HEK293T (cell line): ENCODE results near the gene EDN3.
"Not testable (repeated sequence)": the region's sequence is repeated elsewhere in the genome, so short reads cannot be mapped to it uniquely, and the experiment has no call there.

Source experiments
- CTCF ChIA-PET: fragments of 350-600 bp; formaldehyde crosslinking; extraction: SDS; loops from one replicate; lab custom pipeline; 2021; ENCODE audit warnings: antibody characterized with exemption, inconsistent platforms; lab: Yijun Ruan, JAX
- POLR2A ChIA-PET: fragments of 350-600 bp; formaldehyde crosslinking; extraction: SDS; loops from one replicate; lab custom pipeline; 2020; ENCODE audit warnings: antibody characterized with exemption, inconsistent platforms; lab: Yijun Ruan, JAX
- DNase-seq: peaks from one replicate; pipeline ENCODE4 v3.0.0; 2012; ENCODE audit warnings: mixed read lengths; ENCODE audit errors: extremely low spot score
- ARNT ChIP-seq: fragments of 450-650 bp; IDR thresholded peaks from 2 replicates; pipeline ENCODE4 v1.6.1; 2017; ENCODE audit warnings: mild to moderate bottlenecking
- BHLHE40 ChIP-seq: fragments of 450-650 bp; IDR thresholded peaks from 2 replicates; pipeline ENCODE4 v1.6.1; 2016; ENCODE audit warnings: mild to moderate bottlenecking, moderate library complexity, borderline replicate concordance
- CTBP1 ChIP-seq: fragments of 450-650 bp; IDR thresholded peaks from 2 replicates; pipeline ENCODE4 v1.6.1; 2016; ENCODE audit warnings: borderline replicate concordance
- ELF4 ChIP-seq: fragments of 450-650 bp; IDR thresholded peaks from 2 replicates; pipeline ENCODE4 v1.6.1; 2017; ENCODE audit warnings: antibody characterized with exemption
- FOXA1 ChIP-seq: fragments of 450-650 bp; IDR thresholded peaks from 2 replicates; pipeline ENCODE4 v1.6.1; 2016; ENCODE audit warnings: mild to moderate bottlenecking
- FOXK2 ChIP-seq: fragments of 450-650 bp; IDR thresholded peaks from 2 replicates; pipeline ENCODE4 v1.6.1; 2016; ENCODE audit warnings: mild to moderate bottlenecking
- FOXM1 ChIP-seq: fragments of 450-650 bp; IDR thresholded peaks from 2 replicates; pipeline ENCODE4 v1.6.1; 2017; ENCODE audit warnings: mild to moderate bottlenecking, borderline replicate concordance
- HDGF ChIP-seq: fragments of 450-650 bp; IDR thresholded peaks from 2 replicates; pipeline ENCODE4 v1.6.1; 2017; ENCODE audit warnings: antibody characterized with exemption, borderline replicate concordance
- L3MBTL2 ChIP-seq: fragments of 450-650 bp; conservative IDR thresholded peaks from 2 replicates; pipeline ENCODE4 v1.6.1; 2016; ENCODE audit warnings: mild to moderate bottlenecking
- LEF1 ChIP-seq: fragments of 450-650 bp; IDR thresholded peaks from 2 replicates; pipeline ENCODE4 v1.6.1; 2017; ENCODE audit warnings: mild to moderate bottlenecking, borderline replicate concordance
- NFRKB ChIP-seq: fragments of 450-650 bp; IDR thresholded peaks from 2 replicates; pipeline ENCODE4 v1.6.1; 2016; ENCODE audit warnings: mild to moderate bottlenecking, moderate library complexity
- PKNOX1 ChIP-seq: fragments of 450-650 bp; IDR thresholded peaks from 2 replicates; pipeline ENCODE4 v1.6.1; 2016
- SP1 ChIP-seq: fragments of 450-650 bp; IDR thresholded peaks from 2 replicates; pipeline ENCODE4 v1.6.1; 2017
- SUZ12 ChIP-seq: fragments of 450-650 bp; IDR thresholded peaks from 2 replicates; pipeline ENCODE4 v1.6.1; 2016; ENCODE audit warnings: mild to moderate bottlenecking
- TARDBP ChIP-seq: fragments of 450-650 bp; IDR thresholded peaks from 2 replicates; pipeline ENCODE4 v1.6.1; 2016
- ZNF384 ChIP-seq: fragments of 450-650 bp; IDR thresholded peaks from 2 replicates; pipeline ENCODE4 v1.6.1; 2016

Gene EDN3

GRCh38 chr20:59355242-59355641 is 54.8 kb downstream of the EDN3 start:
- CTCF ChIA-PET = no interaction called here
- no peak for TF ChIP-seq BHLHE40
- TF ChIP-seq LEF1 = no peak
- no peak for TF ChIP-seq SUZ12
- no peak for TF ChIP-seq ELF4
- TF ChIP-seq SP1 = no peak
- TF ChIP-seq ZNF384 = no peak
- TF ChIP-seq ARNT = no peak
- TF ChIP-seq CTBP1 = no peak
- no peak for DNase-seq
- POLR2A ChIA-PET = no interaction called here

- CTCF ChIA-PET = interaction anchor here (0.7 kb wide), 1 partner anchor 12 kb away, joined by 3 read pairs; no protein-coding TSS in a partner anchor
- no peak for DNase-seq
- POLR2A ChIA-PET = no interaction called here
- no peak for TF ChIP-seq LEF1
- no peak for TF ChIP-seq CTBP1
- TF ChIP-seq SUZ12 = no peak
- TF ChIP-seq TARDBP = no peak
- TF ChIP-seq ELF4 = no peak
- TF ChIP-seq ZNF384 = no peak
- no peak for TF ChIP-seq PKNOX1
- TF ChIP-seq FOXM1 = no peak
- no peak for TF ChIP-seq FOXA1
- TF ChIP-seq SP1 = no peak
- no peak for TF ChIP-seq FOXK2
- TF ChIP-seq BHLHE40 = no peak
- TF ChIP-seq L3MBTL2 = no peak
- no peak for TF ChIP-seq NFRKB
Measured at GRCh38 chr20:59356662-59357165, 56.3 kb downstream of the EDN3 start.

GRCh38 chr20:59358793-59359192 is 58.4 kb downstream of the EDN3 start:
- POLR2A ChIA-PET, CTCF ChIA-PET, DNase-seq: not testable (repeated sequence)

- ChIA-PET CTCF (no interaction called here), POLR2A (no interaction called here)
- TF ChIP-seq ZNF384 (no peak), HDGF (no peak), L3MBTL2 (no peak), TARDBP (no peak), NFRKB (no peak), SUZ12 (no peak), ARNT (no peak), LEF1 (no peak), PKNOX1 (no peak), CTBP1 (no peak), FOXK2 (no peak)
- no peak for DNase-seq
Measured at GRCh38 chr20:59359906-59360725, 59.7 kb downstream of the EDN3 start.

- ChIA-PET POLR2A (no interaction called here), CTCF (no interaction called here)
- DNase-seq = no peak
- TF ChIP-seq NFRKB = no peak
- TF ChIP-seq L3MBTL2 = no peak
- TF ChIP-seq BHLHE40 = no peak
- no peak for TF ChIP-seq FOXM1
- no peak for TF ChIP-seq HDGF
- TF ChIP-seq CTBP1 = no peak
- no peak for TF ChIP-seq TARDBP
- no peak for TF ChIP-seq PKNOX1
- no peak for TF ChIP-seq FOXK2
- no peak for TF ChIP-seq FOXA1
- no peak for TF ChIP-seq LEF1
- no peak for TF ChIP-seq ZNF384
- TF ChIP-seq SP1 = no peak
- TF ChIP-seq ARNT = no peak
- no peak for TF ChIP-seq SUZ12
Measured at GRCh38 chr20:59360934-59361333, 60.5 kb downstream of the EDN3 start.

GRCh38 chr20:59361411-59361810 is 61.0 kb downstream of the EDN3 start:
- POLR2A ChIA-PET = no interaction called here
- CTCF ChIA-PET = no interaction called here
- DNase-seq = no peak
- TF ChIP-seq CTBP1 (no peak), BHLHE40 (no peak), SP1 (no peak), FOXK2 (no peak), ARNT (no peak)
